GM23248 (cell line): ENCODE results near the gene NOX4.

Experiments
- EZH2 ChIP-seq: fragments of 200-600 bp; sonication (generic); IDR thresholded peaks from 2 replicates; pipeline ENCODE4 v1.6.1; 2018; ENCODE audit warnings: antibody characterized with exemption, mild to moderate bottlenecking; ENCODE audit not compliant: insufficient read depth, poor library complexity, severe bottlenecking
- EZH2phosphoT487 ChIP-seq: fragments of 200-600 bp; sonication (generic); IDR thresholded peaks from 2 replicates; pipeline ENCODE4 v1.6.1; 2018; ENCODE audit warnings: antibody characterized with exemption, moderate library complexity, mild to moderate bottlenecking, low read depth; ENCODE audit not compliant: insufficient read depth

GRCh38 chr11:89535221-89535620 lies 44.0 kb upstream of the NOX4 start:
- TF ChIP-seq EZH2 (no peak), EZH2phosphoT487 (no peak)
